H54 (cell line): ENCODE data around the gene PPP1R3C.

Source experiments
- DNase-seq: peaks from one replicate; pipeline ENCODE4 v3.0.0; 2011; ENCODE audit warnings: low spot score, mixed read lengths; ENCODE audit not compliant: insufficient read length
- FAIRE-seq: peaks from 3 replicates; lab custom pipeline; 2011; peaks lifted over from hg19 to GRCh38; lab: Jason Lieb, UNC
- POLR2A ChIP-seq: IDR thresholded peaks from 2 replicates; pipeline ENCODE4 v1.6.1; 2011; ENCODE audit warnings: low read depth, mild to moderate bottlenecking, low read length

Gene PPP1R3C

DNA sequence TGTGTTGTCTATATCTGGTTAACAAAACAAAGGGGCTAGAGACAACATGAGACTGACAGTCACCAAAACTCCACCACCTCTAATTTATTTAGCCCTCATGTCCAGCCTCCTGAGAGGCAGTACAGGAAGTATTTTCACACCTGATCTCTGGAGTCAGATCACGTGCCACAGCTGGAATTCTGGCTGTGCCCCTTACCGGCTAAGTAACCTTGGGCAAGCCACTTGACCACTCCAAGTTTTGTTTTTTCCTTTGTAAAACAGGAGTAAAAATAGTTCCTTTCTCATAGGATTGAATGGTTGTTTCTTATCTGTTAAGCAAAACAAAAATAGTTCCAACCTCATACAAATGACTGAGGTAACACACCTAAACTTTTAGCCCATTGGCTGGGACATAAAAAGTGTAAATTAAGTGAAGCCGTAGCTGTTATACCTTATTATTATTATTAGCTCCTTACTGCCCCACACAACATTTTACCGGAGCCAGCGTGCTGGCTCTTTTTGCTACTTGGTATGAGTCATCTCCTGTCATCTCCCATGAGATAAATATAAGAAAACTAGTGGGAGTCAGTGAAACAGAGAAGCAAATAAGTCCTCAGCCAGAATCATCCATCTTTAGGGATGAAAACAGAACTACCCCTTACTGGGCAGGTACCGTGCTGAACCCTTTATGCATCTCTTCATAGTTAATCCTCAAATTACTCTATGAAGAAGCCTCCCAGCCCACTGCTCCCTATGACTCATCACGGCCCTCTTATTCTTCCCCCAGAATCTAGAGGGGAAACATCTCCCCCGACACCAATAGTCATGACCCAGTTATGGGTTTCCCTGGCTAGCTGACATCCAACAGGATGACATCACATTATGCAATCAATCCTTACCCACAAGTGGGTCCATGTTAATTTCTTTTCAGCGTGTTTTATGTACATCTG is 44.9 kb downstream of the PPP1R3C start:
- no peak for TF ChIP-seq POLR2A
- DNase-seq (peak; percentile 58), FAIRE-seq (no peak)

GRCh38 chr10:91582153-91582554 is 50.7 kb downstream of the PPP1R3C start:
- DNase-seq (no peak), FAIRE-seq (no peak)
- TF ChIP-seq POLR2A = no peak

DNA sequence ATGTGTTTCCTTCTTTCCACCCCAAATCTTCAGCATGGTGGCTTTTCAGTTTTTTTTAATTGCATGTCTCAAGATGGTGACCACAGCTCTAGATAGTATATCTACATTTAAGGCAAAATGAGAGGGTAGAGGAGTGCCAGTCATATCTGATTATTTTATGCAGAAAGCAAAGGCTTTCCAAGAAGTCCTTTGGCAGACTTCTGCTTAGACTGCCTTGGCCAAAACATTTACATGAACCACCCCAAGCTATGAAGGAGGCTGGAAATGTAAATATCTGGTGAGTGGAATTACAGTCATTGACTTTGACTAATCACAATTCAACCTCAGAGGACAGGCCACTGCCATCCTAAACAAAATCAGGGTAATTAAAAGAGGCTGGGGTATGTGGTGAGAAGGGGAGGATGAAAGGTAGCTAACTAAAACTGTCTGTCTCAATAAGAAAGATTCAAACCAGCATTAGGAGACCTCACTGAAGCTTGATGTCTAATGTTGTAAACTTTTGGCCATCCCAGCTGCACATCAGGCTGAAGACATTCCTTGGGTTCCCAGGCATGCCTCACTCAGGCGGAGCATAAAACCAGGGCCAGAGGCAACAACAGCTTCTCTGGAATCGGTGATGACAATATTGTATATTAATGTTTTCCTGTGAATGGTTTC is 53.4 kb downstream of the PPP1R3C start:
- FAIRE-seq = no peak
- TF ChIP-seq POLR2A = no peak
- DNase-seq = no peak
